T47D (cell line): ENCODE measurements around the gene RPS5.
A peak's percentile ranks its signal among the peaks of the same experiment; 100 is the strongest.

Experiments used
- DNase-seq, 2 experiments: peaks; one replicate each; pipeline versions ENCODE4 v3.0.0 to v3.0.0-alpha.2; 2011 to 2012; ENCODE audit warnings: low read depth in 1 of 2, low spot score in 1 of 2
- JUND ChIP-seq: IDR thresholded peaks from 2 replicates; pipeline ENCODE4 v1.6.1; 2012; ENCODE audit warnings: low read depth
- in situ Hi-C: cut with HindIII; loops from 2 replicates; pipeline ENCODE4 v1.10.0; 2016; ENCODE audit warnings: low sequenced_read_pairs, low pct_unique_long_range_greater_than_20kb

Gene RPS5

DNA sequence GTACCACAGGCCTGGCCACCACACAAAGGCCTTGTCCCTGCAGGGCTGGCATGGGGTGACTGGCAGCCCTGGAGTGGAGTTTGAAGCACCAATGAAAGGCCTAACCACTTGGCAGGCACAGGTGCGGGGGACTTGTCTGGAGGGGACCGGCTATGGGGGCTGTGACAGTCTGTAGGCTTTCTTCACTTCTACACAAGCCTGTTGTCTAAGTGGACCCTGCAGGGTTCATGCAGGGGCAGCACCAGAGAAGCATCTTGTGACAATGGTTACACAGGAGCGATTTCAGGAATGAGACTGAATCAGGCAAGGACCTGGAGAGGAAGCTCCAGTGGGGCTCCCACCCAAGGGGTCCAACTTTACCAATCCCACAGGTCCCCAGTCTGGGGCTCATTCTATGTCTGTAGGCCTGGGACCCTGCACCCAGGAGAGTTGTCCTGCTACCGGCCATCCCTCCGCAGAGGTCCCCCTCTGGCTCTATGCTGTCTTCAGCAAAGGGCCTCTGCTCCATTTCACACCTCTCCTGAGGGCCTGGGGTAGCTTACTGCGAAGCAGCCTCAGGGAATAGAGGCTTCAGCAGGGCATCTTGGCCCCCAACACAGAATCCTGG, 4.0 kb upstream of the RPS5 start:
- TF ChIP-seq JUND = no peak
- DNase-seq = no peak
- in situ Hi-C loops = no loop called here

DNA sequence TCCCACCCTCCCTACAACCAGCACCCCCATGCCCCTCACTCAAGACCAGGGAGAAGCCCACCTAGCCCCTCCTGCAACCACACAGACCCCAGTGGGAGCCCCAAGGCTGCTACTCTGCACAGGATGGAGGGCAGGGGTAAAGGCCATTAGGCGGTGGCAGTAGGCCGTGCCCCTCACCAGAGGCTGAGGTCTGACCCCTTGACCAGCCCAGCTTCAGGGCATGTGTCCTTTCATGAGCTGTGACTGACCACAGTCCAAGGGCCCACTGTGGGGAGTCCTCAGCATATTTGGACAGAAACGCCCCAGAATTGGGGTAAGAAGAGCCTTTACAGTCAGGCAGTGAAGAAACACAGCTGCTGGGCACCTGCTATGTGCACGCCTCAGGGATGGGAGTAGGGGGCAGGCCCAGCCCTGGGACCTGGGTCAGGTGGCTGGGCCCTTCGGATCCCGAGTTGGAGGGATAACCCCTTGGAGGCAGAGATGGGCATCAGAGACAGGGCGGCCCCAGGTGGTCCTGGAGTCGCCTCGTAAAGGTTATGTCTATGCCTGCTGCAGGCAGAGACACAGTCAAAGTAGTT, 1.7 kb upstream of the RPS5 start:
- no peak for TF ChIP-seq JUND
- in situ Hi-C loops = no loop called here
- DNase-seq = no peak

DNA sequence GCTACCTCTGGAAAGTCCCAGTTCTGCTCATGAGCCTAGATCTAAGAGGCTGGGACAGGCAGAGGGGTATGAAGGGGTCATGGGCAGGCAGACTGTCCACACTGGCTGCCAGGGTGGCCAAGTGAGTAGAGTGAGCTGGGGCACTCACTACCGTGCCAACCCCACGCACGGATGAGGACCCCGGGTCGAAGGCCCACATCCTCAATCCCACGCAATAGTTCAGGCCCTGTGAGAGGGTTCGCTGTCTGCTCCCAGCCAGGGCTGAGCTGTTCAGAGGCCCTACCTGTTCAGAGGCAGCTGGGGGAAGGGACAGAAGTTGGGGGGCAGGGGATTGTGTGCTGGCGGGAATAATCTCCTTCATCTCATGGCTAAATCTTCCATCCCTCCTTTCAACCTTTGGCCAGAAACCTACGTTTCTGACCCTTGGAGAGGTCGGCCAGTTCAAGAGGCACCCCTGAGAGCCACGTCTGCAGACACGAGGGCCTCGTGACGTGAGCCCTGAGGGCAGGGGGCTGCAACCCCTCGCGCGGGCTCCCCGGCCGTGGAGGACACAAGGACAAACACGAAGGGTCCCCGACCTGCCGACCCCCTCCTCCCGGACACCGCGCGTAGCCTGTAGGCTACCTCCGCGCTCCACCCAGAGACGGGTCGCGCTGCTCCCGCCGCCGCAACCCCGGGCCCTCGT, 1.0 kb upstream of the RPS5 start:
- no peak for DNase-seq
- no peak for TF ChIP-seq JUND
- in situ Hi-C loops = no loop called here

DNA sequence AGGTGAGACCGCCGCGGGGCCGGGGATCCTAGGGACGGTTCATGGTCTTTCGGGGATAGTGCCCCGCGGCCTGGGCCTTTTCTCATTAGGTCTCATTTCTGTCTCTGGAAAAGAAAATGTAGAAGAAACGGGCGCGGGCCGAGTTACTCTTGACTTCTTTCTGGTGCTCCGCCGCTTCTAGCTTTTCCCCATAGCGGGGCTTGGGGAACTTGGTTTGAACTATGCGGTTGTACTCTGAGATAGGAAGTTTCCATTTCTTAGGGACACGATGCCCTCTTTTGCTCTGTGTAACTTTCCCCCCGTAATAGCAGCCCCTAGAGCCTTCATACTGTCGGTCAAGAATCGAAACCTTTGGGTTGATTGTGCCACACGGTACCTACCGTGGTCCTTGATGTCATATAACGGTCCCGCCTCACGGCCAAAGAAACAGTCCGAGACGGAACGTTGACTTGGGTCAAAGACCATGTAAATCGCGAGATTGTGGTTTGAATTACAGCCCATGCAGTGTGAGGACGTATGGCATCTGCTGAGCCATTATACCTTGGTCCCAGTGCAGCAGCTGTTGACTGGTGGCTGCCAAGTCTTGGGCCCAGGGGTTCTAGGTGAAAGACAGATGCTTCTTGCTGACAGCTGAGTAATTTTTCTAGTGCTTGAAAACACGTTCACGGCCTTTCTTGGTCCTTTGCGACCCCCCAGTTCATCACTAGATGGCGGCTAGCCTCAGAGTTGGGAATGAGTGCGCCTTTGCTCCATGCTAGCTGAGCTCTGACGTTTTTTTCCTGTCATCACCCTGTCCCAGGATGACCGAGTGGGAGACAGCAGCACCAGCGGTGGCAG, 487 bp downstream of the RPS5 start:
- no peak for DNase-seq
- in situ Hi-C loops = no loop called here
- no peak for TF ChIP-seq JUND

DNA sequence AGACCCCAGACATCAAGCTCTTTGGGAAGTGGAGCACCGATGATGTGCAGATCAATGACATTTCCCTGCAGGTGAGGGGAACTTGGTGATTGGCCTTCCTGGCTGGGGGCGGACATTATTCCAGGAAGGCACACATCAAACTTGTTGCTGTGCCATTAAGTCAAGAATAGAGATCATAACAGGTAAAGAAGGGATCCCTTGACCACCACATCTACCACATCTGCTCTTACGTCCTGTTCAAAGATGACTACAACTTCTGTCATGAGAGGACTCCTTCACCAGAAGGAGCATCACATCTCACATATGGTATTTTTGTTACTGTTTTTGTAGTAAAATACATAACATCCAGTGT, 1.1 kb downstream of the RPS5 start:
- DNase-seq = no peak
- in situ Hi-C loops = no loop called here
- no peak for TF ChIP-seq JUND

DNA sequence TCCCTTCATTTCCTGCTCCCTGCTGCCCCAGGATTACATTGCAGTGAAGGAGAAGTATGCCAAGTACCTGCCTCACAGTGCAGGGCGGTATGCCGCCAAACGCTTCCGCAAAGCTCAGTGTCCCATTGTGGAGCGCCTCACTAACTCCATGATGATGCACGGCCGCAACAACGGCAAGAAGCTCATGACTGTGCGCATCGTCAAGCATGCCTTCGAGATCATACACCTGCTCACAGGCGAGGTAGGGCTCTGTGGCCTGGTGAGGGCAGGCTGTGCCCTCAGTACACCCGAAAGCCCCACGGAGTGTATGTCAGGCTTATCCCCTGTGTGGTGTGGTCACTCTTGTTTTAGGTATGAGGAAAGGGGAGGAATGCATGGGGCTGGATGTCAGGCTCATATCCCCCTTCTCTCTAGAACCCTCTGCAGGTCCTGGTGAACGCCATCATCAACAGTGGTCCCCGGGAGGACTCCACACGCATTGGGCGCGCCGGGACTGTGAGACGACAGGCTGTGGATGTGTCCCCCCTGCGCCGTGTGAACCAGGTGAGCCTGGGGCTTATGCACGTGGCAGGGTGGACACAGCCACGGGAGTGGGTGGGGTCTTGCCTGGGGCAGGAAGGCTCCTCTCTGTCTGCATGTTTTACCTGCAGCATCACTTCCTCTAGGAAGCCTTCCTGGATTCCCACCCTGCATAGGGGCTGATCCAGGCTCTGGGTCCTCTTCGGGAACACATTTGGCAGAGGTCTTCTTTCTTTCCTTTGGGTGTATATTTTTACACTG, 6.1 kb downstream of the RPS5 start:
- in situ Hi-C loops = no loop called here
- no peak for DNase-seq
- TF ChIP-seq JUND = no peak

DNA sequence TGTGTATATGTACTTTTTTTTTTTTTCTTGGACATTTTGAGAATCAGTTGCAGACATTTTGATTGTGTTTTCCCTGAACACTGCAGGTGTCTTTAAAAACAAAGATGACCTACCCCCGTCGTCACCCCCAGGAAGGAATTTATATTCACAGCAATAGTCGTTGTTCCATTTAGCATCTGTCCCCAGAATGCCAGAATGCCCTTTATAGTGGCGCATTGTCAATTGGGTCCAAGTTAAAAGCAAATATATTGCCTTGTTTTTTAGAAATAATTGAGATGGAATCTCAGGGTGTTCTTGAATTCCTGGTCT, 6.6 kb downstream of the RPS5 start:
- no peak for TF ChIP-seq JUND
- in situ Hi-C loops = no loop called here
- no peak for DNase-seq

DNA sequence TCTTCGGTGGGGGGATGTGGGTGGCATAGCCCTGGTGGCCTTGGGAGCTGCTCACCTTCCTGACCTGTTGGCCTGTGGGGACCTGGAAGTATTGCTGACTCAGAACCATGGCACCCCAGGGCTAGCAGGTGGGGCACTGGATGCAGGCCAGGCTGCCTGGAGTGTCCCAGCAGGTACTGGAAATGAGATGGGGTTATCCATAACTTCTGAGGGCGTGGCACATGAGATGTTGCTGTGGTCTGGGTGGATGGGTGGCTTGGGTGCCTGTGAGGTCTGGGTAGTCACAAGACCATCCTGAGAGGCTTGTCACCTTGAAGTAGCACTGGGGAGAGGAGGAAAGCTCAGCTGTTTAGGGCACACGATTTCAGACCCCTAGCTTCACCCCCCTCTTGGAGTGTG, 7.8 kb downstream of the RPS5 start:
- in situ Hi-C loops = no loop called here
- DNase-seq = no peak
- no peak for TF ChIP-seq JUND

DNA sequence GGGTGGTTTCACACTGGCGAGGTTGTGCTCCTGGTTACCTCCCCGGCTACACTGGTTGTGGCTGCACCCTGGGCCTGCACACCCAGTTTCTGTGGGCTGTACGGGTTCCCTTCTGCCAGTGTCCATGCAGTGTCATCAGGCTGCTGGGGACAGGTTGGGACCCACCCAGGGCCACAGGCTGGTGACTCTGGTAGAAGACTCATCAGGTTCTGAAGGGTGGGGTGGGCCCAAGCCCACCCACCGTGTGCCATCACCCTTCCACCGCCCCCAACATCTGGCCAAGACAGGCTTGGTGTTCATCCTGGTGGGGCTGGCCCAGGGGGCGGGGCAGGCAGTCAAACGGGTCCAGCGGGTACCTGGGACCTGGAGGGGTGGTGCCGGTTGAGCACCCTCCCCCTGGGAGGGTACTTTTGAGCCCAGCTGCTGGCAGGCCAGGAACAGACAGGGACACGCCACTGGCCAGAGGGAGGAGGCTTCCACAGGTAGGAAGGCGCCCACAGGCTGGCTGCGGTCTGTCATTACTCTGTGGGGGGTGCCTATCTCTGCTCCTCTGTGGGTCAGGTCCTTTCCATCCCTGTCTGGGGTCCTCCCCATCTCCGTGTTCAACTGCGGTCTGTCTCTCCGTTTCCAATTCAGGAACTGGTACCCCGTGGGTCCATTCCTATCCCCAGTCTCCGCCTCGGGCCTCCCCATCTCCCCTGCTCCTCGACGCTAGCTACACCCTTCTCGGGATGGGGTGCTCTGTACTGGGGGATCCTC, 8.3 kb downstream of the RPS5 start, which contains the start of gene RNF225:
Gene RNF225 (plus strand): TSS at position 437 of the 759 bp plus-strand sequence. CDS start 434 bp downstream, outside the sequence.
- no peak; the same call in 1 of the 2 replicates for TF ChIP-seq JUND
- DNase-seq = peak; percentile 92 to 96
- in situ Hi-C loops = no loop called here

DNA sequence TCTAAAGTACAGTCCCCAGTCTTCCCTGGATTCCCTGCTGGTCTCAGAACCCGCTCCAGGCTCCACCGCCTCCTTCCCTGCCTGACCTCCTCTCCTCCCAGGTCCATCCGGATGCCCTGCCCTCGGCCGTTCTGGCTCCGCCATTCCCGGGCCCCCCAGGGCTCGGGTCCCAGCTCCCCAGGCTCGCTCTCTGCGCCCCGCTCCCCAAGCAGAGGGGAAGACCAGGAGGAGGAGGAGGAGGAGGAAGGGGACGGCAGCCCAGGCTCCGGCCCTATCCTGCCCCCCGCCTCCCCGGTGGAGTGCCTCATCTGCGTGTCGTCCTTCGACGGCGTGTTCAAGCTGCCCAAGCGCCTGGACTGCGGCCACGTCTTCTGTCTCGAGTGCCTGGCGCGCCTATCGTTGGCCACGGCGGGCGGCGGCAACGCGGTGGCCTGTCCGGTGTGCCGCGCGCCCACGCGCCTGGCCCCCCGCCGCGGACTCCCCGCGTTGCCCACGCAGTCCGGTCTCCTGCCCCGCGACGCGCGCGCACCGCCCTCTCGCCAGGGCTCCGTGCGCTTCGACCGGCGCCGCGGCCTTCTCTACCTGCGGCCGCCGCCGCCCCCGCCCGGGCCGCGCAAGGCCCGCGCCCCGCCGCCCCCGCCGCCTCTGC, 9.0 kb downstream of the RPS5 start:
- TF ChIP-seq JUND = no peak
- DNase-seq = no peak
- in situ Hi-C loops = no loop called here
